H9 (cell line): ENCODE results near the gene MISP3. TPM values are rescaled to one million over a fixed set of nuclear protein-coding genes. Genes with fewer than 3 reads are reported as not detected.

ENCODE experiments used
- DNase-seq: peaks from one replicate; pipeline ENCODE4 v3.0.0-alpha.2; 2017
- H2AFZ ChIP-seq: one replicate; pipeline ENCODE4 v1.6.1; 2013; ENCODE audit warnings: mild to moderate bottlenecking, low read length, control low read depth, moderate library complexity
- H2AK5ac ChIP-seq: 2 replicates; pipeline ENCODE4 v1.6.1; 2013; ENCODE audit warnings: low read length, control low read depth, mixed read lengths; ENCODE audit not compliant: insufficient read length
- H2BK120ac ChIP-seq: one replicate; pipeline ENCODE4 v1.6.1; 2013; ENCODE audit warnings: low read depth, mild to moderate bottlenecking, low read length, control low read depth, inconsistent platforms; ENCODE audit not compliant: poor library complexity, severe bottlenecking
- H2BK12ac ChIP-seq: 2 replicates; pipeline ENCODE4 v1.6.1; 2013; ENCODE audit warnings: low read length, control low read depth, mixed read lengths, low read depth; ENCODE audit not compliant: insufficient read length
- H2BK15ac ChIP-seq: 2 replicates; pipeline ENCODE4 v1.6.1; 2013; ENCODE audit warnings: low read depth, low read length, control low read depth
- H2BK20ac ChIP-seq: one replicate; pipeline ENCODE4 v1.6.1; 2013; ENCODE audit warnings: low read depth, mild to moderate bottlenecking, low read length, control low read depth, inconsistent platforms; ENCODE audit not compliant: poor library complexity, severe bottlenecking
- H2BK5ac ChIP-seq: 2 replicates; pipeline ENCODE4 v1.6.1; 2013; ENCODE audit warnings: low read length, control low read depth, mixed read lengths; ENCODE audit not compliant: insufficient read length
- H3K14ac ChIP-seq: 2 replicates; pipeline ENCODE4 v1.6.1; 2013; ENCODE audit warnings: low read length, control low read depth; ENCODE audit not compliant: insufficient read depth
- H3K18ac ChIP-seq: 2 replicates; pipeline ENCODE4 v1.6.1; 2013; ENCODE audit warnings: low read depth, mild to moderate bottlenecking, mixed read lengths, low read length, control low read depth; ENCODE audit not compliant: insufficient read length
- H3K23ac ChIP-seq: 2 replicates; pipeline ENCODE4 v1.6.1; 2013; ENCODE audit warnings: low read length, control low read depth, mixed read lengths, low read depth; ENCODE audit not compliant: insufficient read length
- H3K23me2 ChIP-seq: 2 replicates; pipeline ENCODE4 v1.6.1; 2013; ENCODE audit warnings: low read depth, mild to moderate bottlenecking, mixed read lengths, low read length, control low read depth; ENCODE audit not compliant: insufficient read length, poor library complexity, severe bottlenecking
- H3K27ac ChIP-seq: 2 replicates; pipeline ENCODE4 v1.5.1; 2013; ENCODE audit warnings: low read length, control low read depth, mixed read lengths, low read depth; ENCODE audit not compliant: insufficient read length
- H3K27me3 ChIP-seq: 2 replicates; pipeline ENCODE4 v1.6.1; 2013; ENCODE audit warnings: low read length, control low read depth, inconsistent platforms; ENCODE audit not compliant: insufficient read depth
- H3K4ac ChIP-seq: 2 replicates; pipeline ENCODE4 v1.6.1; 2013; ENCODE audit warnings: low read depth, mild to moderate bottlenecking, control low read depth, inconsistent platforms, low read length, moderate library complexity
- H3K4me1 ChIP-seq: 2 replicates; pipeline ENCODE4 v1.6.1; 2013; ENCODE audit warnings: low read length, control low read depth, inconsistent platforms; ENCODE audit not compliant: insufficient read depth
- H3K4me2 ChIP-seq: 2 replicates; pipeline ENCODE4 v1.6.1; 2013; ENCODE audit warnings: low read length, control low read depth, mixed read lengths; ENCODE audit not compliant: insufficient read length, insufficient read depth
- H3K56ac ChIP-seq: 2 replicates; pipeline ENCODE4 v1.6.1; 2013; ENCODE audit warnings: low read depth, mild to moderate bottlenecking, mixed read lengths, low read length, control low read depth; ENCODE audit not compliant: insufficient read length
- H3K79me1 ChIP-seq: 2 replicates; pipeline ENCODE4 v1.6.1; 2013; ENCODE audit warnings: low read depth, mild to moderate bottlenecking, moderate library complexity, low read length, control low read depth, inconsistent platforms; ENCODE audit not compliant: insufficient read depth, poor library complexity, severe bottlenecking
- H3K79me2 ChIP-seq: 2 replicates; pipeline ENCODE4 v1.6.1; 2013; ENCODE audit warnings: low read length, control low read depth, inconsistent platforms; ENCODE audit not compliant: insufficient read depth
- H3K9ac ChIP-seq: 2 replicates; pipeline ENCODE4 v1.6.1; 2013; ENCODE audit warnings: low read length, control low read depth, mixed read lengths; ENCODE audit not compliant: insufficient read length; ENCODE audit errors: extremely low read depth
- H3K9me3 ChIP-seq: one replicate; pipeline ENCODE4 v1.6.1; 2013; ENCODE audit warnings: low read depth, low read length, inconsistent platforms; ENCODE audit not compliant: control insufficient read depth
- H3T11ph ChIP-seq: one replicate; pipeline ENCODE4 v1.6.1; 2013; ENCODE audit warnings: mild to moderate bottlenecking, low read length, control low read depth, inconsistent platforms
- H4K20me1 ChIP-seq: one replicate; pipeline ENCODE4 v1.6.1; 2013; ENCODE audit not compliant: control insufficient read depth, insufficient read length, insufficient read depth
- H4K5ac ChIP-seq: 2 replicates; pipeline ENCODE4 v1.6.1; 2013; ENCODE audit warnings: low read depth, mild to moderate bottlenecking, mixed read lengths, low read length, control low read depth; ENCODE audit not compliant: insufficient read length
- H4K8ac ChIP-seq: replicated peaks from 2 replicates; pipeline ENCODE4 v1.6.1; 2013; ENCODE audit warnings: low read length, control low read depth, mixed read lengths, low read depth; ENCODE audit not compliant: insufficient read length
- H4K91ac ChIP-seq: 2 replicates; pipeline ENCODE4 v1.6.1; 2013; ENCODE audit warnings: low read depth, mild to moderate bottlenecking, moderate library complexity, mixed read lengths, low read length, control low read depth; ENCODE audit not compliant: insufficient read length
- H3K27ac Mint-ChIP-seq, 3 experiments: 2 replicates in 2 of 3; 3 replicates in 1 of 3; pipeline ENCODE4 v1.8.0; 2020 to 2021; ENCODE audit warnings: mixed read lengths in 3 of 3, mild to moderate bottlenecking in 1 of 3, moderate library complexity in 1 of 3
- H3K27me3 Mint-ChIP-seq: 2 replicates; pipeline ENCODE4 v1.8.0; 2021; ENCODE audit warnings: low read depth, mild to moderate bottlenecking, moderate library complexity, mixed read lengths
- H3K36me3 Mint-ChIP-seq, 3 experiments: 2 replicates in 2 of 3; 3 replicates in 1 of 3; pipeline ENCODE4 v1.8.0; 2020 to 2021; ENCODE audit warnings: low read depth in 3 of 3, mixed read lengths in 3 of 3; ENCODE audit not compliant: insufficient read depth in 1 of 3
- H3K4me1 Mint-ChIP-seq, 2 experiments: 2 replicates each; pipeline ENCODE4 v1.8.0; 2020; ENCODE audit warnings: mixed read lengths in 2 of 2
- H3K4me3 Mint-ChIP-seq, 2 experiments: 2 replicates in 1 of 2; 3 replicates in 1 of 2; pipeline ENCODE4 v1.8.0; 2020 to 2021; ENCODE audit warnings: mild to moderate bottlenecking in 2 of 2, mixed read lengths in 2 of 2, moderate library complexity in 1 of 2
- H3K9me3 Mint-ChIP-seq, 2 experiments: 2 replicates in 1 of 2; 3 replicates in 1 of 2; pipeline ENCODE4 v1.8.0; 2020; ENCODE audit warnings: mild to moderate bottlenecking in 2 of 2, mixed read lengths in 2 of 2, moderate library complexity in 1 of 2
- WGBS: extraction: QIAGEN DNeasy Blood & Tissue Kit; methylation state at CpG from one replicate; pipeline ENCODE4 v1.1.7; 2013; ENCODE audit warnings: missing lambda C conversion rate, low lambda C conversion rate, mixed read lengths; ENCODE audit not compliant: insufficient read length; ENCODE audit errors: extremely low coverage; 5-methylcytosine and 5-hydroxymethylcytosine counted together
- total RNA-seq: library from RNA; stranded (reverse); gene quantifications from 2 replicates; pipeline ENCODE4 v1.2.1, GENCODE V29; 2021
- TF ChIP-seq, protein P1 (sequence below): fragments of 200-600 bp; sonication (generic); conservative IDR thresholded peaks from 3 replicates; pipeline ENCODE4 v1.8.0; 2021; ENCODE audit warnings: antibody characterized with exemption, mild to moderate bottlenecking

The MISP3 gene
- total RNA-seq, 1 experiment from 2014 or later, result 0.26 TPM

DNA sequence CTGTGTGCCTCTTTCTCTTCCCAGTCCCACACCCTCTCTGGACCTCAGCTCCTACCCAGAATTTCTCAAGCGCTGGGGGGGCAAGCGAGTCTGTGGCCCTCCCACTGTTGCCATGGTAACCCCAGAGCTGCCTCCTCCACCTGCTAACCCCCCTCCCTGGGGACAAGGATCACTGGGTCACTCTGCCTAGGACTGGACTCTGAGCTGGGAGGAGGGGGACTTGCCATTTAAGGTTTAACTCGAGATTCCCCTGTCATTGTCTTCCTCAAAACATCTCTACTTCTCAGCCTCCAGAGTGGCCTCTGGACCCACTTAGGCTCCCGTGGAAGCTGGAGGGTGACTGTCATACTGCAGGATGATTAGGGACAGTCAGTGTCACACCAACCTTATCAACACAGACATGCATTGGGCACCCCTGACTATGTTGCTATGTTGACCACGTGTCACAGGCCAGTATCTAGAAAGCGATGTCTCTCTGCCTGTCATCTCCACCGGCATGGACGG lies 12.9 kb upstream of the MISP3 start:
- no peak overlapping the region for H3K4ac ChIP-seq
- H3K18ac ChIP-seq, result no peak overlapping the region
- no peak overlapping the region for H3K23ac ChIP-seq
- no peak overlapping the region for H3K56ac ChIP-seq
- WGBS, result no CpG with 5 or more reads among the region's 8 CpGs
- peaks cover 0 to 2% (median 0%) of the 10 kb centered on the region in 3 experiments; a peak in 1 of 7 replicates for H3K36me3 Mint-ChIP-seq
- no peak overlapping the region for H3T11ph ChIP-seq
- no peak overlapping the region for H3K4me2 ChIP-seq
- no peak overlapping the region for H2BK20ac ChIP-seq
- no peak overlapping the region for H3K14ac ChIP-seq
- peaks cover 46% of the 10 kb centered on the region for H3K27me3 Mint-ChIP-seq
- H3K27ac ChIP-seq, result no peak overlapping the region
- H2AK5ac ChIP-seq, result no peak overlapping the region
- TF ChIP-seq, protein P1, sequence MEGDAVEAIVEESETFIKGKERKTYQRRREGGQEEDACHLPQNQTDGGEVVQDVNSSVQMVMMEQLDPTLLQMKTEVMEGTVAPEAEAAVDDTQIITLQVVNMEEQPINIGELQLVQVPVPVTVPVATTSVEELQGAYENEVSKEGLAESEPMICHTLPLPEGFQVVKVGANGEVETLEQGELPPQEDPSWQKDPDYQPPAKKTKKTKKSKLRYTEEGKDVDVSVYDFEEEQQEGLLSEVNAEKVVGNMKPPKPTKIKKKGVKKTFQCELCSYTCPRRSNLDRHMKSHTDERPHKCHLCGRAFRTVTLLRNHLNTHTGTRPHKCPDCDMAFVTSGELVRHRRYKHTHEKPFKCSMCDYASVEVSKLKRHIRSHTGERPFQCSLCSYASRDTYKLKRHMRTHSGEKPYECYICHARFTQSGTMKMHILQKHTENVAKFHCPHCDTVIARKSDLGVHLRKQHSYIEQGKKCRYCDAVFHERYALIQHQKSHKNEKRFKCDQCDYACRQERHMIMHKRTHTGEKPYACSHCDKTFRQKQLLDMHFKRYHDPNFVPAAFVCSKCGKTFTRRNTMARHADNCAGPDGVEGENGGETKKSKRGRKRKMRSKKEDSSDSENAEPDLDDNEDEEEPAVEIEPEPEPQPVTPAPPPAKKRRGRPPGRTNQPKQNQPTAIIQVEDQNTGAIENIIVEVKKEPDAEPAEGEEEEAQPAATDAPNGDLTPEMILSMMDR, result no peak
- H2BK15ac ChIP-seq, result no peak overlapping the region
- H3K4me1 Mint-ChIP-seq, result peaks cover 9 to 23% of the 10 kb centered on the region in 2 experiments
- no peaks in the 10 kb centered on the region for H3K79me2 ChIP-seq
- no peaks in the 10 kb centered on the region; a peak in 1 of 5 replicates for H3K9me3 Mint-ChIP-seq
- H3K9ac ChIP-seq, result no peak overlapping the region
- H3K9me3 ChIP-seq, result no peaks in the 10 kb centered on the region
- no peak overlapping the region for H2AFZ ChIP-seq
- H3K27ac Mint-ChIP-seq, result no peak overlapping the region
- H3K27me3 ChIP-seq, result peaks cover 8% of the 10 kb centered on the region
- H4K8ac ChIP-seq, result no peak overlapping the region
- no peaks in the 10 kb centered on the region for H4K20me1 ChIP-seq
- no peak overlapping the region for H2BK12ac ChIP-seq
- H4K91ac ChIP-seq, result no peak overlapping the region
- no peak for DNase-seq
- H3K79me1 ChIP-seq, result no peaks in the 10 kb centered on the region
- no peaks in the 10 kb centered on the region; the same call in 1 of the 2 replicates for H3K4me1 ChIP-seq
- no peak overlapping the region for H2BK120ac ChIP-seq
- H3K4me3 Mint-ChIP-seq, result peak overlapping the region in 1 of 2 experiments; percentile 20; a peak in 1 of 5 replicates
- peaks cover 6% of the 10 kb centered on the region for H3K23me2 ChIP-seq
- no peak overlapping the region for H2BK5ac ChIP-seq
- no peak overlapping the region for H4K5ac ChIP-seq
